ENCODE results near the gene PCMTD2. TPM values are rescaled to one million over a fixed set of nuclear protein-coding genes. Genes with fewer than 3 reads are reported as not detected.

PCMTD2 gene
- total and polyA plus RNA-seq, 2 of the 13 experiments (the other 11 are each of a cell fraction or from before 2014, with no cell fraction given): 47.0 to 76.9 TPM

- Histone ChIP-seq H3K4me3 (replicated peaks in 1 of 3; ENCODE audit: insufficient read depth in 1 of 3, low read depth in 2 of 3, low read length in 3 of 3) (no peak overlapping the region), H3K79me2 (ENCODE audit: insufficient read depth, low read length) (peaks cover 30% of the 10 kb centered on the region), H2AFZ (ENCODE audit: low read length) (no peak overlapping the region), H3K9me3 (ENCODE audit: low read length) (no peaks in the 10 kb centered on the region), H3K36me3 (replicated peaks in 1 of 2; ENCODE audit: control insufficient read depth in 1 of 2, insufficient read depth in 2 of 2, low read length in 2 of 2) (peaks cover 19 to 39% of the 10 kb centered on the region in 2 experiments; a peak in 4 of 5 replicates), H3K4me2 (ENCODE audit: low read depth, low read length) (no peak overlapping the region), H4K20me1 (ENCODE audit: insufficient read depth, low read length) (no peaks in the 10 kb centered on the region), H3K9ac (ENCODE audit: insufficient read depth, low read depth, low read length) (no peak overlapping the region), H3K27ac (ENCODE audit: extremely low read length, insufficient read depth, low read length) (no peak overlapping the region), H3K27me3 (ENCODE audit: control insufficient read depth in 1 of 2, insufficient read depth in 2 of 2, low read length in 2 of 2) (no peaks in the 10 kb centered on the region; a peak in 1 of 5 replicates), H3K4me1 (ENCODE audit: insufficient read depth, low read length) (peaks cover 35% of the 10 kb centered on the region)
- in situ Hi-C loops (cut with HindIII; ENCODE audit: extremely low pct_ligation_motif_present, low pct_unique_long_range_greater_than_20kb): no loop called here
- ChIA-PET CTCF (ENCODE audit: low intra/inter-chr PET ratio, low total read pairs) (no interaction called here), POLR2A (no interaction called here)
- no peak for TF ChIP-seq ESRRA (CRISPR knock-in tag; IDR thresholded peaks at IDR 0.05; ENCODE audit: low read depth)
- TF ChIP-seq MIER3 (CRISPR knock-in tag; IDR thresholded peaks at IDR 0.05; ENCODE audit: borderline replicate concordance): no peak
- TF ChIP-seq LCORL (IDR thresholded peaks at IDR 0.05): no peak
- TF ChIP-seq LCORL (CRISPR knock-in tag; IDR thresholded peaks at IDR 0.05): no peak
- no peak for TF ChIP-seq ZNF496 (CRISPR knock-in tag; IDR thresholded peaks at IDR 0.05; ENCODE audit: insufficient replicate concordance)
- no peak for TF ChIP-seq STAT6 (CRISPR knock-in tag; IDR thresholded peaks at IDR 0.05; ENCODE audit: borderline replicate concordance)
- no peak for TF ChIP-seq CERS6 (CRISPR knock-in tag; IDR thresholded peaks at IDR 0.05)
- TF ChIP-seq THAP7 (CRISPR knock-in tag; IDR thresholded peaks at IDR 0.05): no peak
- no peak for TF ChIP-seq MTA1 (CRISPR knock-in tag; IDR thresholded peaks at IDR 0.05; ENCODE audit: borderline replicate concordance)
- no peak for TF ChIP-seq MEIS2 (CRISPR knock-in tag; IDR thresholded peaks at IDR 0.05)
- no peak for TF ChIP-seq ZNF564 (CRISPR knock-in tag; IDR thresholded peaks at IDR 0.05)
- no peak for TF ChIP-seq ZNF616 (CRISPR knock-in tag; IDR thresholded peaks at IDR 0.05; ENCODE audit: low read depth)
- no peak for TF ChIP-seq ZNF558 (CRISPR knock-in tag; IDR thresholded peaks at IDR 0.05; ENCODE audit: borderline replicate concordance)
- TF ChIP-seq KDM1A (CRISPR knock-in tag; IDR thresholded peaks at IDR 0.05): no peak
- TF ChIP-seq PPARG (CRISPR knock-in tag; conservative IDR thresholded peaks at IDR 0.05): no peak
- TF ChIP-seq TFE3 (CRISPR knock-in tag; IDR thresholded peaks at IDR 0.05): no peak
- no peak for TF ChIP-seq ZNF17 (CRISPR knock-in tag; IDR thresholded peaks at IDR 0.05)
- TF ChIP-seq PITX1 (CRISPR knock-in tag; IDR thresholded peaks at IDR 0.05): no peak
- no peak for TF ChIP-seq ZBTB42 (CRISPR knock-in tag; IDR thresholded peaks at IDR 0.05)
- WGBS (ENCODE audit: low lambda C conversion rate): 86% methylated on average over 6 of the region's 6 CpGs
- FAIRE-seq (no peak), DNase-seq (ENCODE audit: low spot score) (no peak), ATAC-seq (no peak)
- intact Hi-C loops (cut with micrococcal nuclease; ENCODE audit: unreplicated experiment): no loop called here
- BruUV-seq (replicated peaks): no TSS peak
Observed at GRCh38 chr20:64260239-64260638, 4.7 kb downstream of the PCMTD2 start.
